Spleen (tissue), 7 donors: ENCODE results near the gene IPCEF1.
"Not testable (repeated sequence)": the region's sequence is repeated elsewhere in the genome, so short reads cannot be mapped to it uniquely, and the experiment has no call there.

ENCODE experiments used
- CTCF ChIP-seq, 11 experiments: fragments of 200-600 bp in 7 of 11; fragments of 450-650 bp in 4 of 11; sonication (generic) in 4 of 11; IDR thresholded peaks in 8 of 11; conservative IDR thresholded peaks in 3 of 11; 1 replicate in 7 of 11; 2 replicates in 4 of 11; pipeline versions ENCODE4 v1.4.0 to v1.8.0; 2016 to 2021; ENCODE audit warnings: antibody characterized with exemption in 11 of 11, inconsistent platforms in 4 of 11, mild to moderate bottlenecking in 1 of 11
- POLR2A ChIP-seq, 3 donors: fragments of 450-650 bp; IDR thresholded peaks; one replicate each; pipeline ENCODE4 v1.5.1; 2017; ENCODE audit warnings: antibody characterized with exemption in 3 of 3, mild to moderate bottlenecking in 1 of 3
- POLR2AphosphoS5 ChIP-seq, 3 donors: sonication (generic); formaldehyde crosslinking; IDR thresholded peaks; one replicate each; pipeline ENCODE4 v1.5.1; 2017; ENCODE audit warnings: antibody characterized with exemption in 3 of 3
- donor health status: DM: no; HTN: no; CAD: no; lungs with moderate emphysema.
- donor health status: DM: no; HTN: no; CAD: no.
- donor health status: DM: no; HTN: no; CAD: no.

- not testable (repeated sequence) for TF ChIP-seq CTCF (IDR thresholded peaks at IDR 0.05 in 8 of 11, conservative IDR thresholded peaks at IDR 0.05 in 3 of 11); POLR2A (IDR thresholded peaks at IDR 0.05); POLR2AphosphoS5 (IDR thresholded peaks at IDR 0.05)
These were observed 53.0 kb downstream of the IPCEF1 start for GRCh38 chr6:154303642-154304041.
